ENCODE measurements around the gene ACADS. TPM values are rescaled to one million over a fixed set of nuclear protein-coding genes. Genes with fewer than 3 reads are reported as not detected.

Gene ACADS
- total and polyA plus RNA-seq, 8 donors = 15.2 to 59.2 (median 20.9) TPM

GRCh38 chr12:120759591-120760348 lies 34.1 kb downstream of the ACADS start:
- ATAC-seq = no peak
- no peaks in the 10 kb centered on the region for H3K27me3 ChIP-seq
- H3K9me3 ChIP-seq = no peaks in the 10 kb centered on the region
- intact Hi-C loops (cut with DNase I) = no loop called here
- no peak for DNase-seq
- FAIRE-seq = no peak
- TF ChIP-seq CTCF (IDR thresholded peaks at IDR 0.05) = no peak
- peaks cover 0 to 8% (median 4%) of the 10 kb centered on the region in 3 donors for H3K36me3 ChIP-seq
- H3K4me3 ChIP-seq = no peak overlapping the region
- WGBS, 2 donors = 88% methylated on average over 27 of the region's 27 CpGs
- no peaks in the 10 kb centered on the region for H3K4me1 ChIP-seq
- no peak overlapping the region for H3K27ac ChIP-seq

GRCh38 chr12:120760349-120761254 lies 35.0 kb downstream of the ACADS start:
- 90 to 93% methylated on average over 21 of the region's 21 CpGs for WGBS, 2 donors
- Histone ChIP-seq H3K4me3 (no peak overlapping the region), H3K9me3 (no peaks in the 10 kb centered on the region), H3K4me1 (no peaks in the 10 kb centered on the region), H3K27me3 (no peaks in the 10 kb centered on the region), H3K36me3 (peaks cover 0 to 8% (median 4%) of the 10 kb centered on the region in 3 donors), H3K27ac (no peak overlapping the region)
- DNase-seq (no peak), ATAC-seq (no peak), FAIRE-seq (no peak)
- intact Hi-C loops (cut with DNase I) = no loop called here
- TF ChIP-seq CTCF (IDR thresholded peaks at IDR 0.05) = no peak

- DNase-seq = no peak
- ATAC-seq = peak in 2 of 4 donors; percentile 33 to 49
- Histone ChIP-seq H3K9me3 (no peaks in the 10 kb centered on the region), H3K36me3 (peaks cover 0 to 13% (median 4%) of the 10 kb centered on the region in 3 donors), H3K27ac (no peak overlapping the region), H3K4me3 (no peak overlapping the region), H3K4me1 (no peaks in the 10 kb centered on the region), H3K27me3 (no peaks in the 10 kb centered on the region)
- FAIRE-seq = no peak
- intact Hi-C loops (cut with DNase I) = no loop called here
- TF ChIP-seq CTCF (IDR thresholded peaks at IDR 0.05) = no peak
- 76 to 79% methylated on average over 9 of the region's 9 CpGs for WGBS, 2 donors
These were observed 35.9 kb downstream of the ACADS start for GRCh38 chr12:120761519-120761934.

GRCh38 chr12:120762086-120762485 lies 36.5 kb downstream of the ACADS start:
- WGBS, 2 donors = 85 to 88% methylated on average over 6 of the region's 6 CpGs

More at GRCh38 chr12:120762086-120762485, 36.5 kb downstream of the ACADS start:
- TF ChIP-seq CTCF (IDR thresholded peaks at IDR 0.05) = no peak
- Histone ChIP-seq H3K27ac (no peak overlapping the region), H3K4me1 (no peaks in the 10 kb centered on the region), H3K4me3 (no peak overlapping the region), H3K36me3 (peaks cover 0 to 19% (median 9%) of the 10 kb centered on the region in 3 donors), H3K9me3 (no peaks in the 10 kb centered on the region), H3K27me3 (no peaks in the 10 kb centered on the region)
- peak in 2 of 4 donors; percentile 17 to 49 for ATAC-seq
- no peak for DNase-seq
- no peak for FAIRE-seq
- intact Hi-C loops (cut with DNase I) = no loop called here

All from pancreas (tissue), 10 donors.